ENCODE data around the gene CHRNE.
"Not testable (repeated sequence)": the region's sequence is repeated elsewhere in the genome, so short reads cannot be mapped to it uniquely, and the experiment has no call there.

Gene CHRNE

DNA sequence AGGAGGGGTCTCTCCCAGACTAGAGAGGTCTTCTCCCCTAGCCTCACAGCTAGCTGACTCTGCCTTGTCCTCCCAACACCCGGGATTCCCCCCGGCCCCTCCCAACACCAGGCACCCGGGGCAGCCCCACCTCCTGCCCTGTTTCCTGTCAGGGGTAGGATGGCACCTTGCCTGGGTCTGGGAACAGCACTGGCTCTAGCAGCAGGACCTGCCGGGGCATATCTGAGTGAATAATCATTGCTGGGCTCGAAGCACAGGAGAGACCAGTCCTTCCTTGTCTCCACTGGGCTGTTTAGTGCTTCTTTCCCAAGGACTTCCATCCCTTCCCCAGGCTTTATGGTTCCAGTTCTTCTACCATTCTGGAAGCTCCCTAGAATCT is 44.0 kb downstream of the CHRNE start:
- Histone ChIP-seq H3K27me3 (replicated peaks; ENCODE audit: control insufficient read depth, insufficient read depth, low read length) (no peaks in the 10 kb centered on the region), H3K36me3 (ENCODE audit: control insufficient read depth, insufficient read depth, low read length) (peaks cover 3% of the 10 kb centered on the region), H3K4me3 (replicated peaks; ENCODE audit: low read depth, low read length) (no peak overlapping the region)
- TF ChIP-seq CTCF (IDR thresholded peaks at IDR 0.05; ENCODE audit: insufficient read depth, low read length, poor library complexity, severe bottlenecking), result no peak
- DNase-seq (ENCODE audit: extremely low read depth, insufficient read length), result no peak

DNA sequence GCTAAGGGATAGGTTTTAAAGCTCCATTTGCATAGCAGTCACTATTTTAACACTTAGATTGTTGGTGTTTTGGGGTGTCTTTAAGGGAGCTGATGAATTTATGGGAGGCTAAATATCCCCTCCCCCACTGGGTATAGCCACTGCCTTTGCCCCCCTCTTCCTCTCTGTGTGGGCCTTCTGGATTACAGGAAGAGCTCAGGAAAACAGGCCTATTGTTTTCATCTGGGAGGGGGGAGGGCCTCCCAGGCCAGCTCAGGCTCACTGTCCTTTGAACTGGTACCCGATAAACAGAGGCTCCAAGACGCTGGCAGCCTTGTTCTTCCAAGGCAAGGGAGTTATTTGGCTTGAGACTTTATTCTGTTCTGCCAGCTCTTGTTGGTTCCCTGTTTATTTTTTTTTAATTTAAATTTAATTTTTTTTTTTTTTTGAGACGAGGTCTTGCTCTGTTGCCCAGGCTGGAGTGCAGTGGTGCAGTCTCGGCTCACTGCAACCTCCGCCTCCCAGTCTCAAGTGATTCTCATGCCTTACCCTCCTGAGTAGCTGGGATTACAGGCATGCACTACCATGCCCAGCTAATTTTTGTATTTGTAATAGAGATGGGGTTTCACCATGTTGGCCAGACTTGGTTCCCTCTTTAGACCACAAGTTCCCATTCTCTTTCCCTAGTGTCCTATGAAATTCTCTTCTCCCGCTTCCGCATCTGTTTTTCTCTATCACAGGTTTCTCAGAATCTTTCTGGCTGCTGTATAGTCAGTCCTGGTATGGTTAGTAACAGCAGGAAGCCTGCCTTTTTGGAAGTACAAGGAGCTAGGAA is 44.6 kb downstream of the CHRNE start:
- no peak for DNase-seq (ENCODE audit: extremely low read depth, insufficient read length)
- Histone ChIP-seq H3K27me3 (replicated peaks; ENCODE audit: control insufficient read depth, insufficient read depth, low read length) (no peaks in the 10 kb centered on the region), H3K4me3 (replicated peaks; ENCODE audit: low read depth, low read length) (no peak overlapping the region), H3K36me3 (ENCODE audit: control insufficient read depth, insufficient read depth, low read length) (peaks cover 3% of the 10 kb centered on the region)
- TF ChIP-seq CTCF (IDR thresholded peaks at IDR 0.05; ENCODE audit: insufficient read depth, low read length, poor library complexity, severe bottlenecking), result no peak

DNA sequence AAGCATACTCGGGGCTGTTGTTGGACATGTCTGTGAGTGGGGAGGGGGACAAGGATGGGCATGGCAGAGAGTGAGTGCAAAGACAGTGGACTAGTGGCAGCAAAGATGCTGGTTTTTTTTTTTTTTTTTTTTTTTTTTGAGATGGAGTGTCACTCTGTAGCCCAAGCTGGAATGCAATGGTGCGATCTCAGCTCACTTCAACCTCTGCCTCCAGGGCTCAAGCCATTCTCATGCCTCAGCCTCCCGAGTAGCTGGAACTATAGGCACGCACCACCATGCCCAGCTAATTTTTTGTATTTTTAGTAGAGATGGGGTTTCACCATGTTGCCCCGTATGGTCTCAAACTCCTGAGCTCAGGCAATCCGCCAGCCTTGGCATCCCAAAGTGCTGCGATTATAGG is 45.6 kb downstream of the CHRNE start:
- not testable (repeated sequence) for H3K4me3 ChIP-seq (replicated peaks; ENCODE audit: low read depth, low read length); DNase-seq (ENCODE audit: extremely low read depth, insufficient read length); H3K36me3 ChIP-seq (ENCODE audit: control insufficient read depth, insufficient read depth, low read length); H3K27me3 ChIP-seq (replicated peaks; ENCODE audit: control insufficient read depth, insufficient read depth, low read length)

DNA sequence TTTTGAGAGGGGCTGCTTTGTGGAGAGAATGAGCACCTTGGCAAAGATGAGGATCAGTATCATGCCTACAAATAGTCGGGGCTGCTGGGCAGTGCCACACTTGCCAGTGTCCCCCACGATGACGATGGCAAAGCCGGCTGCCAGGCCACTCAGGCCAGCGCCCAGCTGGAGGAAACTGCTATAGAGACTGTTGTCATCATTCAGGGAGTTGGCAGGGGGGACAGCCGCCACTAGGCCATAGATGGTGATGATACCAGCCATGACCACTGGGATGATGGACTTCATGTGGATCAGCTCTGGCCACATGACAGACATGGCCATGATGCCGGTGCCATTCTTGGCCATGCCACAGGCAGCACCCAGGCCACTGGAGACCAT is 46.0 kb downstream of the CHRNE start:
- no peak for DNase-seq (ENCODE audit: extremely low read depth, insufficient read length)
- H3K27me3 ChIP-seq (replicated peaks; ENCODE audit: control insufficient read depth, insufficient read depth, low read length), result no peaks in the 10 kb centered on the region
- H3K4me3 ChIP-seq (replicated peaks; ENCODE audit: low read depth, low read length), result no peak overlapping the region
- TF ChIP-seq CTCF (IDR thresholded peaks at IDR 0.05; ENCODE audit: insufficient read depth, low read length, poor library complexity, severe bottlenecking), result no peak
- peaks cover 3% of the 10 kb centered on the region for H3K36me3 ChIP-seq (ENCODE audit: control insufficient read depth, insufficient read depth, low read length)

- no peak for DNase-seq (ENCODE audit: extremely low read depth, insufficient read length)
- Histone ChIP-seq H3K4me3 (replicated peaks; ENCODE audit: low read depth, low read length) (no peak overlapping the region), H3K36me3 (ENCODE audit: control insufficient read depth, insufficient read depth, low read length) (peaks cover 3% of the 10 kb centered on the region), H3K27me3 (replicated peaks; ENCODE audit: control insufficient read depth, insufficient read depth, low read length) (no peaks in the 10 kb centered on the region)
- no peak for TF ChIP-seq CTCF (IDR thresholded peaks at IDR 0.05; ENCODE audit: insufficient read depth, low read length, poor library complexity, severe bottlenecking)
These were observed 46.5 kb downstream of the CHRNE start for GRCh38 chr17:4856271-4856936.

DNA sequence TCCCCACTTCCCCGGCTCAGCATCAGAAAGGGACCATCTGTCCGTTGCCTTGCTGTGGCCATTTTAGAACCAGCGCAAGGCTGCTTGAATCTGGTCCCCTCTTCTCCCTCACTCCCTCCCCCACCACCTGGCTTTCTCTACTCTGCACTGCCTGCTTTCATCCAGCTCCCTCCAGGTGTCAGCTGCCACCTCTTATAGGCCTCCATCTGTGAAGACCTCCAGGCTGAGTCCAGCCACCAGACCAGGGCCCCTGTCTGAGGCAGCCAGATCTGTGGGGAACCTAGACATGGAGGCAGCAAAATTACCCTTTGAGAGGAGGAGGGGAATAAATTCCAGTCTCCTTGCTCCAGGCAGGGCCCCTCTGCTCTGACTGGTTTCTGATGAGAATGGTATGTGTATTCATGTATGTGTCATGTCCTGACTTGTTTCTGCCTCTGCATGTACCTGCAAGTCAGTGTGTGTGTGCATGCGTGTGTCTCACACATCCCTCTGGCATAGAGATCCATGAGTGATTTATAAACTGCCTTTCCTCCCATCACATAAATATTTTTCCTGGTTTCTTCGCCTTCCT is 48.7 kb downstream of the CHRNE start:
- Histone ChIP-seq H3K4me3 (replicated peaks; ENCODE audit: low read depth, low read length) (no peak overlapping the region), H3K36me3 (ENCODE audit: control insufficient read depth, insufficient read depth, low read length) (no peaks in the 10 kb centered on the region; the same call in 1 of the 2 replicates), H3K27me3 (replicated peaks; ENCODE audit: control insufficient read depth, insufficient read depth, low read length) (no peaks in the 10 kb centered on the region)
- TF ChIP-seq CTCF (IDR thresholded peaks at IDR 0.05; ENCODE audit: insufficient read depth, low read length, poor library complexity, severe bottlenecking), result no peak
- no peak for DNase-seq (ENCODE audit: extremely low read depth, insufficient read length)

All from GM06990 (cell line).